ENCODE measurements around the gene YIPF5. TPM values are rescaled to one million over a fixed set of nuclear protein-coding genes. Genes with fewer than 3 reads are reported as not detected.

The YIPF5 gene
- total and polyA plus RNA-seq, 9 donors = 15.9 to 46.2 (median 35.4) TPM

DNA sequence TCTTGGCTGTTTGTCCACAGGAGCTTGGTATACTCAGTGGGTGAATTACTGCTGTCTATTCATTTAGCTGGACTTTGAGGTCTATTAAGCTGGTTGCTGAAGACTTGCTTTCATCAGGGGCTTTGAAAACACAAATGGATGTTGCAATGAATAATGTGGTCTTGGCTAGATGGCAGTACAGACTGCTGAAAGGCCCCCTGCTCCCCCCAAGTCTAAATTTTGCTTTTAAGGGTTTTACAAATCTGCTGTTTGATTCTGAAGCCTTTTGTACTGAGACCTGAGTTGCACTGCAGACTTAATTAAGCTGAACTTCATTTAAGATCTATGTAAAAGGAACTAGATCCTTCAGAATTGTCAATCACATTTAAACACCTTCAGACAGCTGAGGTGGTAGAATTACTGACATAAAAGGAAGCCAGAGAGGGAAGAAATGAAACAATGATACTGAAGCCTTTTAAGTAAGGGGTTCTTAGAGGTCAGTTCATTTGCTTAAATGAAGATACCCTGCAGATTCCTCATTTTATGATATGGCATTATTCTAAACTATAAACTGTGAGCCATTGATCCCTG lies 37.5 kb upstream of the YIPF5 start:
- Histone ChIP-seq H3K4me3 (no peak overlapping the region), H3K9me3 (no peaks in the 10 kb centered on the region), H3K4me1 (ENCODE audit: insufficient read depth) (no peaks in the 10 kb centered on the region), H3K27me3 (no peaks in the 10 kb centered on the region), H3K36me3 (no peaks in the 10 kb centered on the region), H3K27ac (no peak overlapping the region)
- intact Hi-C loops (cut with DNase I) = no loop called here
- TF ChIP-seq EP300 (IDR thresholded peaks at IDR 0.05) (no peak), POLR2A (IDR thresholded peaks at IDR 0.05) (no peak)
- TF ChIP-seq, protein P1, sequence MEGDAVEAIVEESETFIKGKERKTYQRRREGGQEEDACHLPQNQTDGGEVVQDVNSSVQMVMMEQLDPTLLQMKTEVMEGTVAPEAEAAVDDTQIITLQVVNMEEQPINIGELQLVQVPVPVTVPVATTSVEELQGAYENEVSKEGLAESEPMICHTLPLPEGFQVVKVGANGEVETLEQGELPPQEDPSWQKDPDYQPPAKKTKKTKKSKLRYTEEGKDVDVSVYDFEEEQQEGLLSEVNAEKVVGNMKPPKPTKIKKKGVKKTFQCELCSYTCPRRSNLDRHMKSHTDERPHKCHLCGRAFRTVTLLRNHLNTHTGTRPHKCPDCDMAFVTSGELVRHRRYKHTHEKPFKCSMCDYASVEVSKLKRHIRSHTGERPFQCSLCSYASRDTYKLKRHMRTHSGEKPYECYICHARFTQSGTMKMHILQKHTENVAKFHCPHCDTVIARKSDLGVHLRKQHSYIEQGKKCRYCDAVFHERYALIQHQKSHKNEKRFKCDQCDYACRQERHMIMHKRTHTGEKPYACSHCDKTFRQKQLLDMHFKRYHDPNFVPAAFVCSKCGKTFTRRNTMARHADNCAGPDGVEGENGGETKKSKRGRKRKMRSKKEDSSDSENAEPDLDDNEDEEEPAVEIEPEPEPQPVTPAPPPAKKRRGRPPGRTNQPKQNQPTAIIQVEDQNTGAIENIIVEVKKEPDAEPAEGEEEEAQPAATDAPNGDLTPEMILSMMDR (IDR thresholded peaks at IDR 0.05) = no peak
- DNase-seq = no peak

DNA sequence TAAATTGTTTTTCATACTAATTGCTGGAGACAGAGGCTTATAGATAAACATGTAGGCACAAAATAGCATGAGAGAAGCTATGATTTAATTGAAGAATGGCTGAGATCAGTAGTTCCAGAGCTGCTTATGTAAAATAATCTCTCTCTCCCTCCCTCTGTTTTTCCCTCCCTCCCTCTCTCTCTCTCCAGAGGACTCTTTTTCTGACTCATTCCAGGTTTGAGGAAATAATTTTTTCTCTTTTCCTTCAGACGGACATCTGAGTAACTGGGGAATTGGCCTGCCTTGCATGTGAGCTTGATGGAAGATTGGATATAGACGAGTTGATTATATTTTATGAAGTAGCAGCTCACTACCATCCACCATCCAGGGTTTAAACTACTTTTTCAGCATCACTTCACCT lies 35.7 kb upstream of the YIPF5 start:
- Histone ChIP-seq H3K27ac (no peak overlapping the region), H3K27me3 (no peaks in the 10 kb centered on the region), H3K4me3 (no peak overlapping the region), H3K4me1 (ENCODE audit: insufficient read depth) (no peaks in the 10 kb centered on the region), H3K36me3 (no peaks in the 10 kb centered on the region), H3K9me3 (no peaks in the 10 kb centered on the region)
- intact Hi-C loops (cut with DNase I) = no loop called here
- 31 to 41% (median 37%) methylated on average over 2 of the region's 2 CpGs for WGBS, 3 donors
- TF ChIP-seq, protein P1 (IDR thresholded peaks at IDR 0.05) = no peak
- TF ChIP-seq EP300 (IDR thresholded peaks at IDR 0.05) = no peak
- no peak for DNase-seq

DNA sequence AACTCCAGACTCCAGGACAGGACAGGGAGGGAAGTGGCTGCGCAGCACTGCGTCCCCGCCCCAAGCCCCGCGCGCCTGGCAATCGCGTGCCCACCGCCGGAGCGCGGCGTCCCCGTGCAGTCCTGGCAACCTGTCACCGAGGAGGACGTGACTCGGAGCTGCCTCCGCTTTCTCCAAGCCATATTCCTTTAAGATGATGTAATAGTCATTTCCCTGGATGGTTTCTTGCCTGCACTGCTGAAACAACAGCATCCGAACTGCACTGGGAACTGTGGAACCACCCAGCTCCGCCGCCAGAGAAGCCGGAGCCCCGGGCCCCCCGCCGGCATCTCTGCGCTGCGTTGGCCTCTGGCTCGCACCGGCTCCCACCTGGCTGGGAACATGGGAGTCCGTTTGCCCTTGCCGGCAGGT lies 34.7 kb upstream of the YIPF5 start:
- 1 to 2% (median 1%) methylated on average over 31 of the region's 31 CpGs for WGBS, 3 donors
- no peaks in the 10 kb centered on the region for H3K9me3 ChIP-seq
- H3K4me1 ChIP-seq (ENCODE audit: insufficient read depth) = no peaks in the 10 kb centered on the region
- H3K36me3 ChIP-seq = no peaks in the 10 kb centered on the region
- peak overlapping the region; percentile 18 for H3K4me3 ChIP-seq
- no peaks in the 10 kb centered on the region for H3K27me3 ChIP-seq
- peak in 2 of 5 donors; percentile 8 to 30 for DNase-seq
- TF ChIP-seq POLR2A (IDR thresholded peaks at IDR 0.05) = no peak
- no peak for TF ChIP-seq EP300 (IDR thresholded peaks at IDR 0.05)
- TF ChIP-seq, protein P1 (IDR thresholded peaks at IDR 0.05) = no peak
- H3K27ac ChIP-seq = no peak overlapping the region
- intact Hi-C loops (cut with DNase I) = no loop called here

DNA sequence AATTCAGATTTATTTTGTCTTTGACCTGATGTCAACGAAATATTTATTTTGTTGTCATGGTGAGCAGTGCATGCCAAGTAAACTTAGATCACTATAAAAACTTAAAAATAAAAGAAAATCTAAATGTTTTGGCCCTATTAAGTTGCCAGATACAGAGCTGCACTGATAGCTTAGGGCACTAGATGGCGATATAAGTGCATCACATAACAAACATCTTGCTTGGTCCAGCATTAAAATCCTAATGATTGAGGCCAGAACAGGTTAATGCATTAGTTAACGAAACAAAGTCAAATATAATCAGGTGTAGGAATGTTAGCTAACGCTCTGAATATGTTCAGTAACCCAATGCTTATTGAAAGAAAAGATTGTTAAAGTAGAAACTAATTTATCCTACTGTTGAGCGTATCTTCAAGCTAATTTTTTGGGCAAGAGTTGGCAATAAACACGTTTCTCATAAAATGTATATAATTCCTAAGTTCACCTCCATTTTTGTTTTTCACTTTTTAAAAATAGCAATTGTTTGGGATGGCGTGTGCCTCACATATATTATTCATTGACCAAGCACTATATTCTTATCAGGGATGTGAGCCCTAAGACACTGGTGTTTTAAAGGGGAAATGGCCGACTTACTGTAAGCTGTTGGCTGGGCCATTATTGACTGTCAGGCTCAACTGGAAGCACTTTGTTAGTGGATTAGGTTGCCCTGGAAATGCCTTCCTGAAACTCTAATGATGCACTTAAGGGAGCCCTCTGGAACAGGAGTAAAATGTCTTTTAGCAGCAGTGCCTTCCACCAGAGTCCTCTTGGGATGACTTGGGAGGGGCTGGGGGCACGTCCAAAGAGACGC lies 33.5 kb upstream of the YIPF5 start:
- peak in 1 of 5 donors; percentile 36 for DNase-seq

More for the DNA sequence above, 33.5 kb upstream of the YIPF5 start:
- Histone ChIP-seq H3K4me1 (ENCODE audit: insufficient read depth) (no peaks in the 10 kb centered on the region), H3K4me3 (no peak overlapping the region), H3K27me3 (no peaks in the 10 kb centered on the region), H3K27ac (no peak overlapping the region), H3K36me3 (no peaks in the 10 kb centered on the region), H3K9me3 (no peaks in the 10 kb centered on the region)
- TF ChIP-seq, protein P1 (IDR thresholded peaks at IDR 0.05) = peak; percentile 38 to 66 (median 44)
- TF ChIP-seq POLR2A (IDR thresholded peaks at IDR 0.05) (no peak), EP300 (IDR thresholded peaks at IDR 0.05) (no peak)
- intact Hi-C loops (cut with DNase I) = no loop called here
- WGBS, 3 donors = 33 to 39% (median 36%) methylated on average over 10 of the region's 10 CpGs

Data from ovary (tissue), 9 donors.